K562 (cell line): ENCODE measurements around the gene INS.

Experiments
- BHLHE40 ChIP-seq: IDR thresholded peaks from 2 replicates; pipeline ENCODE4 v1.6.1; 2011; ENCODE audit warnings: low read length, improper control_type of control experiment
- EZH2 ChIP-seq: IDR thresholded peaks from 2 replicates; pipeline ENCODE4 v1.6.1; 2012; ENCODE audit warnings: low read depth, mild to moderate bottlenecking, inconsistent platforms, low read length, borderline replicate concordance
- FOSL1 ChIP-seq: fragments of 200-800 bp; sonication (Bioruptor generic); conservative IDR thresholded peaks from 2 replicates; pipeline ENCODE4 v1.6.1; 2016; ENCODE audit warnings: missing genetic modification characterization, missing compliant biosample characterization
- FOXA3 ChIP-seq, 2 experiments: fragments of 450-650 bp in 1 of 2; sonication (generic) in 1 of 2; formaldehyde crosslinking; IDR thresholded peaks in 1 of 2; conservative IDR thresholded peaks in 1 of 2; 2 replicates each; pipeline versions ENCODE4 v1.4.0 to v1.8.0; 2020 to 2022; ENCODE audit warnings: mild to moderate bottlenecking in 2 of 2, missing genetic modification reagents in 1 of 2
- GATA2 ChIP-seq: sonication (generic); formaldehyde crosslinking; IDR thresholded peaks from 2 replicates; pipeline ENCODE4 v1.4.0; 2020; ENCODE audit warnings: mild to moderate bottlenecking, missing genetic modification reagents
- HNRNPL ChIP-seq: fragments of 200-400 bp; formaldehyde crosslinking; IDR thresholded peaks from 2 replicates; pipeline ENCODE4 v1.6.1; 2017; ENCODE audit warnings: low read depth, mild to moderate bottlenecking, low read length
- NFIC ChIP-seq: fragments of 450-650 bp; IDR thresholded peaks from 2 replicates; pipeline ENCODE4 v1.6.1; 2017; ENCODE audit warnings: mild to moderate bottlenecking, inconsistent platforms
- SIN3A ChIP-seq, 2 experiments: fragments of 150-350 bp in 1 of 2; IDR thresholded peaks; 2 replicates each; pipeline ENCODE4 v1.6.1; 2011 to 2016; ENCODE audit warnings: borderline replicate concordance in 2 of 2, low read depth in 2 of 2, low read length in 2 of 2, mild to moderate bottlenecking in 2 of 2, moderate library complexity in 2 of 2; ENCODE audit not compliant: control insufficient read depth in 1 of 2
- TAF1 ChIP-seq: IDR thresholded peaks from 2 replicates; pipeline ENCODE4 v1.6.1; 2011; ENCODE audit warnings: mild to moderate bottlenecking, low read length, moderate library complexity; ENCODE audit not compliant: insufficient read depth, control insufficient read depth, severe bottlenecking; ENCODE audit errors: extremely low read depth
- TCF3 ChIP-seq: sonication (generic); formaldehyde crosslinking; IDR thresholded peaks from 2 replicates; pipeline ENCODE4 v1.4.0; 2020; ENCODE audit warnings: mild to moderate bottlenecking, missing genetic modification reagents
- ZNF707 ChIP-seq: fragments of 250-450 bp; sonication (Bioruptor Pico); conservative IDR thresholded peaks from 2 replicates; pipeline ENCODE4 v1.8.0; 2022; ENCODE audit warnings: inconsistent platforms, mild to moderate bottlenecking, moderate library complexity
- TF ChIP-seq, protein P1 (sequence below), 3 experiments: IDR thresholded peaks in 2 of 3; conservative IDR thresholded peaks in 1 of 3; 2 replicates each; pipeline ENCODE4 v1.5.1; 2011 to 2012; ENCODE audit warnings: low read length in 3 of 3, mild to moderate bottlenecking in 3 of 3, control low read depth in 2 of 3, improper control_type of control experiment in 1 of 3, inconsistent platforms in 1 of 3, low read depth in 1 of 3, mixed read lengths in 1 of 3, moderate library complexity in 1 of 3; ENCODE audit not compliant: insufficient read depth in 2 of 3
- TF ChIP-seq, protein P2 (sequence below): sonication (generic); formaldehyde crosslinking; IDR thresholded peaks from 2 replicates; pipeline ENCODE4 v1.8.1; 2023; ENCODE audit warnings: mild to moderate bottlenecking, missing genetic modification reagents
- TF ChIP-seq, protein P3 (sequence below): sonication (generic); formaldehyde crosslinking; IDR thresholded peaks from 2 replicates; pipeline ENCODE4 v1.9.0; 2022; ENCODE audit warnings: mild to moderate bottlenecking, missing genetic modification reagents

DNA sequence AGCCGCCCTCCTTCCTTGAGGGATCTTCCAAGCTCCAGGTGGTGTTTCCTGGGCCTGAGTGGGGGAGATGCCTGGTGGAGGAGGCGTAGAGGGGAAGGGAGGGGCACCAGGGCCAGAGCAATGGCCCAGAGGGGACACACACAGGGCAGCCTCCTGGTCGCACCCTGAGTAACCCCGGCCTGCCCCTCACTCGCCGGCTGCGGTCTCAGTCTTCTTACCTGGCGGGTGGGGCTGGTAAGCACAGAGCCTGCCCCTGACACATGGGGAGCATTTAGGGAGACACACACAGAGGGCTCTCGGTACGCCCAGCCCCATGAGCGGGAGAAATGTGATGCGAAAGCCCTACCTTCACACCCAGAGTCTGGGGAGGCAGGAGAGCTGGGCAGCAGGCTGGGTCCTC lies 45.7 kb downstream of the INS start:
- TF ChIP-seq EZH2: no peak
- TF ChIP-seq, protein P1, sequence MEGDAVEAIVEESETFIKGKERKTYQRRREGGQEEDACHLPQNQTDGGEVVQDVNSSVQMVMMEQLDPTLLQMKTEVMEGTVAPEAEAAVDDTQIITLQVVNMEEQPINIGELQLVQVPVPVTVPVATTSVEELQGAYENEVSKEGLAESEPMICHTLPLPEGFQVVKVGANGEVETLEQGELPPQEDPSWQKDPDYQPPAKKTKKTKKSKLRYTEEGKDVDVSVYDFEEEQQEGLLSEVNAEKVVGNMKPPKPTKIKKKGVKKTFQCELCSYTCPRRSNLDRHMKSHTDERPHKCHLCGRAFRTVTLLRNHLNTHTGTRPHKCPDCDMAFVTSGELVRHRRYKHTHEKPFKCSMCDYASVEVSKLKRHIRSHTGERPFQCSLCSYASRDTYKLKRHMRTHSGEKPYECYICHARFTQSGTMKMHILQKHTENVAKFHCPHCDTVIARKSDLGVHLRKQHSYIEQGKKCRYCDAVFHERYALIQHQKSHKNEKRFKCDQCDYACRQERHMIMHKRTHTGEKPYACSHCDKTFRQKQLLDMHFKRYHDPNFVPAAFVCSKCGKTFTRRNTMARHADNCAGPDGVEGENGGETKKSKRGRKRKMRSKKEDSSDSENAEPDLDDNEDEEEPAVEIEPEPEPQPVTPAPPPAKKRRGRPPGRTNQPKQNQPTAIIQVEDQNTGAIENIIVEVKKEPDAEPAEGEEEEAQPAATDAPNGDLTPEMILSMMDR (IDR thresholded peaks at IDR 0.05 in 2 of 3, conservative IDR thresholded peaks at IDR 0.05 in 1 of 3; ENCODE audit: insufficient read depth in 2 of 3, low read depth in 1 of 3, low read length in 3 of 3): no peak
- TF ChIP-seq, protein P2, sequence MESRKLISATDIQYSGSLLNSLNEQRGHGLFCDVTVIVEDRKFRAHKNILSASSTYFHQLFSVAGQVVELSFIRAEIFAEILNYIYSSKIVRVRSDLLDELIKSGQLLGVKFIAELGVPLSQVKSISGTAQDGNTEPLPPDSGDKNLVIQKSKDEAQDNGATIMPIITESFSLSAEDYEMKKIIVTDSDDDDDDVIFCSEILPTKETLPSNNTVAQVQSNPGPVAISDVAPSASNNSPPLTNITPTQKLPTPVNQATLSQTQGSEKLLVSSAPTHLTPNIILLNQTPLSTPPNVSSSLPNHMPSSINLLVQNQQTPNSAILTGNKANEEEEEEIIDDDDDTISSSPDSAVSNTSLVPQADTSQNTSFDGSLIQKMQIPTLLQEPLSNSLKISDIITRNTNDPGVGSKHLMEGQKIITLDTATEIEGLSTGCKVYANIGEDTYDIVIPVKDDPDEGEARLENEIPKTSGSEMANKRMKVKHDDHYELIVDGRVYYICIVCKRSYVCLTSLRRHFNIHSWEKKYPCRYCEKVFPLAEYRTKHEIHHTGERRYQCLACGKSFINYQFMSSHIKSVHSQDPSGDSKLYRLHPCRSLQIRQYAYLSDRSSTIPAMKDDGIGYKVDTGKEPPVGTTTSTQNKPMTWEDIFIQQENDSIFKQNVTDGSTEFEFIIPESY: no peak
- no peak for TF ChIP-seq SIN3A (IDR thresholded peaks at IDR 0.05; ENCODE audit: borderline replicate concordance in 2 of 2, control insufficient read depth in 1 of 2, low read depth in 2 of 2, low read length in 2 of 2)
- TF ChIP-seq GATA2 (CRISPR knock-in tag): no peak
- TF ChIP-seq ZNF707 (CRISPR knock-in tag): no peak
- no peak for TF ChIP-seq FOSL1 (tag)
- TF ChIP-seq, protein P3, sequence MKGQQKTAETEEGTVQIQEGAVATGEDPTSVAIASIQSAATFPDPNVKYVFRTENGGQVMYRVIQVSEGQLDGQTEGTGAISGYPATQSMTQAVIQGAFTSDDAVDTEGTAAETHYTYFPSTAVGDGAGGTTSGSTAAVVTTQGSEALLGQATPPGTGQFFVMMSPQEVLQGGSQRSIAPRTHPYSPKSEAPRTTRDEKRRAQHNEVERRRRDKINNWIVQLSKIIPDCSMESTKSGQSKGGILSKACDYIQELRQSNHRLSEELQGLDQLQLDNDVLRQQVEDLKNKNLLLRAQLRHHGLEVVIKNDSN (CRISPR knock-in tag): no peak
- TF ChIP-seq NFIC: no peak
- no peak for TF ChIP-seq TAF1
- no peak for TF ChIP-seq HNRNPL
- no peak for TF ChIP-seq TCF3 (CRISPR knock-in tag)
- TF ChIP-seq BHLHE40: no peak
- TF ChIP-seq FOXA3 (CRISPR knock-in tag; conservative IDR thresholded peaks at IDR 0.05 in 1 of 2, IDR thresholded peaks at IDR 0.05 in 1 of 2): no peak
